ENCODE measurements around the gene KIAA1958.

The KIAA1958 gene

GRCh38 chr9:112472996-112473395 lies 13.6 kb upstream of the KIAA1958 start:
- Histone ChIP-seq H3K4me3 (ENCODE audit: low read length, poor library complexity, severe bottlenecking) (no peak overlapping the region), H3K4me1 (ENCODE audit: insufficient read depth, low read length, poor library complexity, severe bottlenecking) (no peaks in the 10 kb centered on the region), H3K9me3 (ENCODE audit: insufficient read depth, low read depth, low read length) (peaks cover 8% of the 10 kb centered on the region; the same call in 1 of the 2 replicates), H3K9ac (ENCODE audit: low read depth, low read length, poor library complexity, severe bottlenecking) (no peak overlapping the region), H3K9me2 (replicated peaks; ENCODE audit: low read depth, low read length) (no peaks in the 10 kb centered on the region), H2AFZ (ENCODE audit: low read length) (no peak overlapping the region), H3F3A (ENCODE audit: low read depth) (no peaks in the 10 kb centered on the region), H3K27me3 (ENCODE audit: insufficient read depth, low read length, poor library complexity, severe bottlenecking) (no peaks in the 10 kb centered on the region), H4K20me1 (ENCODE audit: insufficient read depth, low read length, poor library complexity, severe bottlenecking) (no peaks in the 10 kb centered on the region), H3K79me2 (ENCODE audit: insufficient read depth, low read length) (no peaks in the 10 kb centered on the region), H3K36me3 (ENCODE audit: insufficient read depth, low read length) (no peaks in the 10 kb centered on the region; the same call in 1 of the 2 replicates), H3K4me2 (ENCODE audit: low read depth, low read length, poor library complexity, severe bottlenecking) (no peak overlapping the region)
- TF ChIP-seq EZH2phosphoT487 (IDR thresholded peaks at IDR 0.05; ENCODE audit: borderline replicate concordance), result no peak
- TF ChIP-seq CTCF (conservative IDR thresholded peaks at IDR 0.05; ENCODE audit: low read length), result no peak

GRCh38 chr9:112473986-112474385 lies 12.6 kb upstream of the KIAA1958 start:
- Histone ChIP-seq H3K4me1 (ENCODE audit: insufficient read depth, low read length, poor library complexity, severe bottlenecking) (no peaks in the 10 kb centered on the region), H3K4me3 (ENCODE audit: low read length, poor library complexity, severe bottlenecking) (no peak overlapping the region), H3K9me3 (ENCODE audit: insufficient read depth, low read depth, low read length) (peaks cover 8% of the 10 kb centered on the region; the same call in 1 of the 2 replicates), H3K27me3 (ENCODE audit: insufficient read depth, low read length, poor library complexity, severe bottlenecking) (no peaks in the 10 kb centered on the region), H4K20me1 (ENCODE audit: insufficient read depth, low read length, poor library complexity, severe bottlenecking) (no peaks in the 10 kb centered on the region), H3K4me2 (ENCODE audit: low read depth, low read length, poor library complexity, severe bottlenecking) (no peak overlapping the region), H3K9ac (ENCODE audit: low read depth, low read length, poor library complexity, severe bottlenecking) (no peak overlapping the region), H2AFZ (ENCODE audit: low read length) (no peak overlapping the region), H3K36me3 (ENCODE audit: insufficient read depth, low read length) (no peaks in the 10 kb centered on the region; the same call in 1 of the 2 replicates), H3F3A (ENCODE audit: low read depth) (no peaks in the 10 kb centered on the region), H3K79me2 (ENCODE audit: insufficient read depth, low read length) (no peaks in the 10 kb centered on the region), H3K9me2 (replicated peaks; ENCODE audit: low read depth, low read length) (no peaks in the 10 kb centered on the region)
- TF ChIP-seq EZH2phosphoT487 (IDR thresholded peaks at IDR 0.05; ENCODE audit: borderline replicate concordance), result no peak
- TF ChIP-seq CTCF (conservative IDR thresholded peaks at IDR 0.05; ENCODE audit: low read length), result no peak

GRCh38 chr9:112475318-112475717 lies 11.3 kb upstream of the KIAA1958 start:
- no peaks in the 10 kb centered on the region for H3K27me3 ChIP-seq (ENCODE audit: insufficient read depth, low read length, poor library complexity, severe bottlenecking)
- H3K9me3 ChIP-seq (ENCODE audit: insufficient read depth, low read depth, low read length), result peaks cover 8% of the 10 kb centered on the region; the same call in 1 of the 2 replicates
- no peaks in the 10 kb centered on the region for H4K20me1 ChIP-seq (ENCODE audit: insufficient read depth, low read length, poor library complexity, severe bottlenecking)
- H3K4me1 ChIP-seq (ENCODE audit: insufficient read depth, low read length, poor library complexity, severe bottlenecking), result no peaks in the 10 kb centered on the region
- H3K36me3 ChIP-seq (ENCODE audit: insufficient read depth, low read length), result no peaks in the 10 kb centered on the region; the same call in 1 of the 2 replicates
- no peaks in the 10 kb centered on the region for H3F3A ChIP-seq (ENCODE audit: low read depth)
- no peak overlapping the region for H3K4me2 ChIP-seq (ENCODE audit: low read depth, low read length, poor library complexity, severe bottlenecking)
- no peaks in the 10 kb centered on the region for H3K79me2 ChIP-seq (ENCODE audit: insufficient read depth, low read length)
- no peak overlapping the region for H3K4me3 ChIP-seq (ENCODE audit: low read length, poor library complexity, severe bottlenecking)
- H2AFZ ChIP-seq (ENCODE audit: low read length), result no peak overlapping the region
- TF ChIP-seq EZH2phosphoT487 (IDR thresholded peaks at IDR 0.05; ENCODE audit: borderline replicate concordance) (no peak), CTCF (conservative IDR thresholded peaks at IDR 0.05; ENCODE audit: low read length) (no peak)
- no peak overlapping the region for H3K9ac ChIP-seq (ENCODE audit: low read depth, low read length, poor library complexity, severe bottlenecking)
- no peaks in the 10 kb centered on the region for H3K9me2 ChIP-seq (replicated peaks; ENCODE audit: low read depth, low read length)
